Colonic mucosa (tissue), 4 donors: Measurements from ENCODE around the gene MLLT10. TPM values are rescaled to one million over a fixed set of nuclear protein-coding genes. Genes with fewer than 3 reads are reported as not detected.

Experiments used
- DNase-seq: peaks from one replicate; pipeline ENCODE4 v3.0.0-alpha.2; 2020
- H3K27ac ChIP-seq: fragments of 200-600 bp; one replicate; pipeline ENCODE4 v1.8.0; 2021
- H3K27me3 ChIP-seq: fragments of 200-600 bp; one replicate; pipeline ENCODE4 v1.8.0; 2021
- H3K36me3 ChIP-seq: fragments of 200-600 bp; one replicate; pipeline ENCODE4 v1.8.0; 2021
- H3K4me1 ChIP-seq: fragments of 200-600 bp; one replicate; pipeline ENCODE4 v1.8.0; 2021; ENCODE audit warnings: mild to moderate bottlenecking
- H3K4me3 ChIP-seq: fragments of 200-600 bp; one replicate; pipeline ENCODE4 v1.8.0; 2021
- H3K9ac ChIP-seq, 2 donors: one replicate each; pipeline ENCODE4 v1.7.0; 2013; ENCODE audit warnings: control low read depth in 2 of 2, low read depth in 2 of 2, low read length in 2 of 2
- H3K9me3 ChIP-seq: fragments of 200-600 bp; one replicate; pipeline ENCODE4 v1.8.0; 2021
- CTCF ChIP-seq: fragments of 200-600 bp; IDR thresholded peaks from one replicate; pipeline ENCODE4 v1.8.0; 2022; ENCODE audit warnings: antibody characterized with exemption, mild to moderate bottlenecking
- intact Hi-C: fragments of 100-400 bp; cut with DNase I; formaldehyde crosslinking; loops from one replicate; pipeline ENCODE4 v1.14.1; 2022
- total RNA-seq, 2 donors: library from RNA; stranded (reverse); fragmentation: NEBNext Ultra II Directional in 1 of 2; extraction: Animal tissue kit (Norgen Biotek cat#: 25700) in 1 of 2; gene quantifications; one replicate each; pipeline ENCODE4 v1.2.1, GENCODE V29; 2021
- donor health status: healthy.
- donor health status: DM: no; HTN: no; CAD: no.
- donor health status: DM: no; HTN: no; CAD: no.

MLLT10 gene
- total RNA-seq, 2 donors from 2014 or later, result 17.8 to 25.1 TPM

- Histone ChIP-seq H3K27me3 (no peaks in the 10 kb centered on the region), H3K9me3 (no peaks in the 10 kb centered on the region), H3K36me3 (no peaks in the 10 kb centered on the region), H3K27ac (no peak overlapping the region), H3K4me1 (no peaks in the 10 kb centered on the region), H3K9ac (no peak overlapping the region), H3K4me3 (no peak overlapping the region)
- intact Hi-C loops, result no loop called here
- no peak for DNase-seq
- TF ChIP-seq CTCF, result no peak
Observed at GRCh38 chr10:21661935-21662334, 127.9 kb downstream of the MLLT10 start.

DNA sequence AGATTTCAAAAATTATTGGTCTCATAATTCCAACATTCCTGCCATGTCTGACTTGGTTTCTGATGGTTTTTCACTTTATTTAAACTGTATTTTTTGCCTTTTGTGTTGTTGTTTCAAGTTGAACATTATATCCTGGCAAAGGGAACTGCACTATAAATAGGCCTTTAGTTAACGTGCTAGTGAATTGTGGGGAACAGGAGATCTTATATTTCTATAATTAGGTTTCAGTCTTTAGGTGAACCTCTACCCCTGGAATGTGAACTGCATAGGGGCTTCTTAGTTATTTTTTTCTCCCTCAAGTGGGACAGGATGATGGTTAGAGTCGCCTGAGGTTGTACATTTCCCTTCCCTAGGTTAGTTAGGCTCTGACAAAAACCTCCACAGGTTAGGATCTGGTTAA, 128.6 kb downstream of the MLLT10 start:
- no peak for DNase-seq
- Histone ChIP-seq H3K9ac (no peak overlapping the region), H3K27me3 (no peaks in the 10 kb centered on the region), H3K4me3 (no peak overlapping the region), H3K9me3 (no peaks in the 10 kb centered on the region), H3K36me3 (no peaks in the 10 kb centered on the region), H3K27ac (no peak overlapping the region), H3K4me1 (no peaks in the 10 kb centered on the region)
- intact Hi-C loops, result no loop called here
- TF ChIP-seq CTCF, result no peak

- no peaks in the 10 kb centered on the region for H3K9me3 ChIP-seq
- no peaks in the 10 kb centered on the region for H3K36me3 ChIP-seq
- H3K4me3 ChIP-seq, result no peak overlapping the region
- no peak overlapping the region for H3K9ac ChIP-seq
- no peaks in the 10 kb centered on the region for H3K4me1 ChIP-seq
- no peak for TF ChIP-seq CTCF
- H3K27me3 ChIP-seq, result no peaks in the 10 kb centered on the region
- DNase-seq, result no peak
- no peak overlapping the region for H3K27ac ChIP-seq
- intact Hi-C loops, result no loop called here
Observed at GRCh38 chr10:21668831-21669230, 134.8 kb downstream of the MLLT10 start.

- H3K9me3 ChIP-seq, result no peaks in the 10 kb centered on the region
- H3K4me1 ChIP-seq, result no peaks in the 10 kb centered on the region
- H3K36me3 ChIP-seq, result no peaks in the 10 kb centered on the region
- no peak for DNase-seq
- no peak for TF ChIP-seq CTCF
- no peak overlapping the region for H3K27ac ChIP-seq
- intact Hi-C loops, result no loop called here
- no peaks in the 10 kb centered on the region for H3K27me3 ChIP-seq
- no peak overlapping the region for H3K4me3 ChIP-seq
- no peak overlapping the region for H3K9ac ChIP-seq
Observed at GRCh38 chr10:21670391-21670790, 136.4 kb downstream of the MLLT10 start.

DNA sequence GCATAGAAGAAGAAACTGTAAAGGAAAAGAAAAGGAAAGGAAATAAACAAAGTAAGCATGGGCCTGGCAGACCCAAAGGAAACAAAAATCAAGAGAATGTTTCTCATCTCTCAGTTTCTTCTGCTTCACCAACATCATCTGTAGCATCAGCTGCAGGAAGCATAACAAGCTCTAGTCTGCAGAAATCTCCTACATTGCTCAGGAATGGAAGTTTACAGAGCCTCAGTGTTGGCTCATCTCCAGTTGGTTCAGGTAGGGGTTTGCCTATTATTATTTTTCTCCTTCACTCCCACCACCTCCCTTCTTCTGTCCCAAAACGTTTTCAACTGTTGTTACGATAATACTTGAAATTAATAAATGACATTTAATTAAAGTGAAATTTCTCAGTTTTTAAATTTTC, 139.6 kb downstream of the MLLT10 start:
- Histone ChIP-seq H3K9me3 (no peaks in the 10 kb centered on the region), H3K27me3 (no peaks in the 10 kb centered on the region), H3K36me3 (no peaks in the 10 kb centered on the region), H3K27ac (no peak overlapping the region), H3K4me1 (no peaks in the 10 kb centered on the region), H3K9ac (no peak overlapping the region), H3K4me3 (no peak overlapping the region)
- no peak for TF ChIP-seq CTCF
- DNase-seq, result no peak
- intact Hi-C loops, result no loop called here
